Duodenal mucosa (tissue), 2 donors: ENCODE results near the gene AP3S1.

ENCODE experiments used
- H3K27ac ChIP-seq: one replicate; pipeline ENCODE4 v1.7.0; 2013; ENCODE audit warnings: low read depth, low read length
- H3K27me3 ChIP-seq, 2 donors: one replicate each; pipeline ENCODE4 v1.7.0; 2013; ENCODE audit warnings: low read length in 2 of 2, control low read depth in 1 of 2; ENCODE audit not compliant: insufficient read depth in 2 of 2, control insufficient read depth in 1 of 2
- H3K36me3 ChIP-seq, 2 donors: one replicate each; pipeline ENCODE4 v1.7.0; 2013; ENCODE audit warnings: low read length in 2 of 2, control low read depth in 1 of 2; ENCODE audit not compliant: insufficient read depth in 2 of 2, control insufficient read depth in 1 of 2
- H3K4me1 ChIP-seq, 2 donors: one replicate each; pipeline ENCODE4 v1.7.0; 2013; ENCODE audit warnings: low read length in 2 of 2, control low read depth in 1 of 2; ENCODE audit not compliant: insufficient read depth in 2 of 2, control insufficient read depth in 1 of 2
- H3K4me3 ChIP-seq, 2 donors: one replicate each; pipeline ENCODE4 v1.7.0; 2013; ENCODE audit warnings: low read length in 2 of 2, low read depth in 1 of 2
- H3K9ac ChIP-seq, 2 donors: one replicate each; pipeline ENCODE4 v1.7.0; 2013; ENCODE audit warnings: low read length in 2 of 2, low read depth in 1 of 2
- H3K9me3 ChIP-seq, 2 donors: one replicate each; pipeline ENCODE4 v1.7.0; 2013; ENCODE audit warnings: low read length in 2 of 2, control low read depth in 1 of 2; ENCODE audit not compliant: control insufficient read depth in 1 of 2

Gene AP3S1

DNA sequence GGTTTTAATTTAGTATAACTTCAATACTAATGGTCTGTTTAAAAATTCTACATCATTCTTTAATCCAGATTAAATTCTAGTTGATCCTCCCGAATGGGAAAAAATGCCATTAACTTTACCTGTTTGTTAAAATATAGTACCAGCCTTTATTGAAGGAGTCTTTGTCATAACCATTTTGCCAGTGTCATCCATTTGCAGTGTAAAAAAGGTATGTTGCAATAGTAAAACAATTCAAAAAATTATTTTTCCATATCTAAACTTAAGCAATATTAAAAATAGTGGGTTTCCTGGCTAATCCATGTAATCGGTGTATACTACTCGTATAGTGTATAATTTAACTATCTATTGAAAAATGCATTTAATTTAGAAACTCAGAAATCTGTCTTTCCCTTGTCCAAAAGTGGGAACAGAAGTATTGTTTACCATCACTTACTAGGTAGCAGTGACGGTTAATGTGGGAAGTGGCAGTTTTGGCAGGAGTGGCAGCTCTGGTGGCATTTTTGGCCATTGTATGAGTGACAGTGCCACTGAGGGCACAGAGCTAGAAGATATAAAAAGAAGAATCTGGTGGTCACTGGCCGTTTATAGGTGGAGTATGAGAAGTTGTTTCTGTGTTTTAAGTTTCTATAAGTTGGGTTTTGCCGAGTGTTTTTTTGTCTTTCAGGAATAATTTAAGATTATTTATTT lies 1.9 kb downstream of the AP3S1 start:
- Histone ChIP-seq H3K4me3 (peak overlapping the region in 1 of 2 donors; percentile 98), H3K9me3 (no peaks in the 10 kb centered on the region), H3K27me3 (no peaks in the 10 kb centered on the region), H3K36me3 (no peaks in the 10 kb centered on the region), H3K9ac (no peak overlapping the region), H3K27ac (no peak overlapping the region), H3K4me1 (peaks cover 36% of the 10 kb centered on the region in 2 donors)

DNA sequence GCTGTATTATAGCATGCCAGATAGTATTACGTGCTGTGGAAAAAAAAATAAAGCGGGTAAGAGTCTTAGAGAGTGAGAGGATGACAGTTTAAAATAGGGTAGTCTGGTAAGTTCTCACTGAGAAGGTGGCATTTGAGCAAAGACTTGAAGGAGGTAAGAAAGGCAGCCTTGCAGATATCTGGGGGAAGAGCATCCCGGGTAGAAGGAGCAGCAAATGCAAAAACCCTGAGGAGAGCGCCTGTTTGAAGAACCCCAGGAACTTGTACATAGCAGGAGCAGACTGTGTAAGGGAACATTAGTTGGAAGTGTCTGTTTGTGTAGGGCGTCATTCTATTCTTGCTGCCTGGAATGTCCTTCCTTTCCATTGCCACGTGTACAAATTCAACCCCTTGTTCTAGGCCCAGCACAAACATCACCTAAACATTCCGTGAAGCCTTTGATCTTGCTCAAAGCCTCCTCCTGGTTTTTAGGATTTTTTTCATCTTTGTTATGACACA lies 2.6 kb downstream of the AP3S1 start:
- H3K27me3 ChIP-seq, result no peaks in the 10 kb centered on the region
- H3K27ac ChIP-seq, result no peak overlapping the region
- no peak overlapping the region for H3K9ac ChIP-seq
- no peak overlapping the region for H3K4me3 ChIP-seq
- H3K4me1 ChIP-seq, result peaks cover 35 to 36% of the 10 kb centered on the region in 2 donors
- no peaks in the 10 kb centered on the region for H3K36me3 ChIP-seq
- H3K9me3 ChIP-seq, result no peaks in the 10 kb centered on the region

DNA sequence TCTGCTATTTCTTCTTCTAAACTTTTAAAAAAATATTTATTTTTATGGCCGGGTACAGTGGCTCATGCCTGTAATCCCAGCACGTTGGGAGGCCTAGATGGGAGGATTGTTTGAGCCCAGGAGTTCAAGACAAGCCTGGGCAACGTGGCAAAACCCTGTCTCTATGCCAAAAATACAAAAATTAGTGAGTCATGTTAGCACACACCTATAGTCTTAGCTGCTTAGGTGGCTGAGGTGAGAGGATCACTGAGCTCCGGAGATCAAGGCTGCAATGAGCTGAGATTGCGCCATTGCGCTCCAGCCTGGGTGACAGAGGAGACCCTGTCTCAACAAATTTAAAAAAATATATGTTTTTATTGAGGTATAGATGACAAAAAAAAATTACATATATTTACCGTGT lies 5.6 kb downstream of the AP3S1 start:
- no peaks in the 10 kb centered on the region for H3K27me3 ChIP-seq
- H3K9me3 ChIP-seq, result no peaks in the 10 kb centered on the region
- no peaks in the 10 kb centered on the region for H3K36me3 ChIP-seq
- no peak overlapping the region for H3K27ac ChIP-seq
- no peak overlapping the region for H3K4me3 ChIP-seq
- no peak overlapping the region for H3K9ac ChIP-seq
- peaks cover 34 to 39% of the 10 kb centered on the region in 2 donors for H3K4me1 ChIP-seq

DNA sequence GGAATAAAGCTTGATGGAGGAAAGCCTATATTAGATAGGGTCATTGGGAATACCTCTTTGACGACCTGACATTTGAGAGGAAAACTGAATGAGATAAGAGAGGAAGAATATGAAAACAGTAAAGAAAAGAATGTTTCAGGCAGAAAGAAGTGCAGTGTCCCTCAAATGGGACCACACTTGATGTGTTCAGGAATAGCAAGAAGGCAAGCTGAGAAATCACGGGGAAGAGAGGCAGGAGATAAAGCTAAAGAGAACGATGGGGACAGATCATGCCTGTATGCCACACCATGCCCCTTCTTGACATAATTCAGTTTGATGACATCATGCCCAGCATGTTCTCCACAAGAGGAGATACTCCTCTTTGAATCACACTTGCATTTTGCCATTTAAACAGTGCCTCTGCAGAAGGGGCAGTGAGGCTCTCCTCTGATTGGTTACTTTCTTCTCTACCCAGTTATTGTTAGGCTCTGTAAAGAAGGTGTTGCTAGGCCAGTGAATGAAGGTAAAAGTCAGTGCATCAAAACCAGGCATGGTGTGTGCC lies 7.6 kb downstream of the AP3S1 start:
- no peak overlapping the region for H3K4me3 ChIP-seq
- H3K9me3 ChIP-seq, result no peaks in the 10 kb centered on the region
- H3K4me1 ChIP-seq, result peaks cover 26 to 28% of the 10 kb centered on the region in 2 donors
- no peaks in the 10 kb centered on the region for H3K36me3 ChIP-seq
- H3K27me3 ChIP-seq, result no peaks in the 10 kb centered on the region
- no peak overlapping the region for H3K9ac ChIP-seq
- no peak overlapping the region for H3K27ac ChIP-seq

DNA sequence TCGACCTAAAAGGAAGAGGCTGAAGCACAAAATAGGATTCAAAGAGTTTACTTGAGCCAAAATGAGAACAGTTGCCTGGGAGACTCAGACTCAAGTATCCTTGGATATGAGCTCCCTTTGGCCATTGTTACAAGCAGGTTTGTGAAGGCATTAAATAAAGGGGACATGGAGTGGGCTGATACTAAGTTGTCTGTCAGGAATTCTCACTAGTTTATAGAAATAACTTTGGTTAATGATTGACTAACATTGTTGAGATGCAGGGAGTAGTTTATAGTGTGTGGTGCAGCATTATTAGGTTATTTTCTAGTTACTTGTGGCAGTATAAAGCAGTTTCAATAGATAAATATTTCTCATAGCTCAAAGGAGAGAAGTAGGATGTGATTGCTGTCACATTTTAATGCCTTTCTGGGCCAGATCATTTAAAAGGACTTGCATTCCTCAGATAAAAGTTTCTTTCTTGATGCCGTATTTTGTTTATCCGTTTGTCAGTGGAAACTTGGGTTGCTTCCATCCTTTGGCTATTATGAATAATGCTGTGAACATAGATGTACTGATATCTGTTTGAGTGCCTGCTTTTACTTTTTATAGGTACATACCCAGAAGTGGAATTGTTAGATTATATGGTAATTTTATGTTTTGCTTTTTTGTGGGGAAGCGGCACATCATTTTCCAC lies 9.1 kb downstream of the AP3S1 start:
- no peaks in the 10 kb centered on the region for H3K36me3 ChIP-seq
- H3K9me3 ChIP-seq, result no peaks in the 10 kb centered on the region
- H3K27ac ChIP-seq, result no peak overlapping the region
- H3K27me3 ChIP-seq, result no peaks in the 10 kb centered on the region
- H3K9ac ChIP-seq, result no peak overlapping the region
- H3K4me1 ChIP-seq, result peaks cover 21 to 25% of the 10 kb centered on the region in 2 donors
- H3K4me3 ChIP-seq, result no peak overlapping the region

DNA sequence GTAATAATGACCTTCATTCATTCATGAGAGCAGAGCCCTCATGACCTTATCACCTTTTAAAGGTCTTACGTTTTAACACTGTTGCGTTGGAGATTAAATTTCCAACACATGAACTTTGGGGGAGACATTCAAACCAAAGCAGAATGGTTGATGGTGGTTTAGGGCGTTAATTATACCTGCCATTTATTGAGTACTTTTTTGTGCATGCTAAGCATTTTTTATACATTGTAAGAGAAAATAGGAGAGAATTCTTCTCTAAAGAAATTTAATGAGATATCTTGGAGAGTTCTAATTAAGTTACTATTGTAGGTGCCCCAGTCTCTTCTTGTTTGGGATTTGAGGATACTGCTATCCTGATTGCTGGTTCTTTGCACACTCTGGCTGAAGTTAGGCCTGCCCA lies 12.4 kb downstream of the AP3S1 start:
- Histone ChIP-seq H3K27me3 (no peaks in the 10 kb centered on the region), H3K4me3 (no peak overlapping the region), H3K9ac (no peak overlapping the region), H3K9me3 (no peaks in the 10 kb centered on the region), H3K27ac (no peak overlapping the region), H3K36me3 (no peaks in the 10 kb centered on the region), H3K4me1 (peaks cover 34% of the 10 kb centered on the region in 2 donors)

DNA sequence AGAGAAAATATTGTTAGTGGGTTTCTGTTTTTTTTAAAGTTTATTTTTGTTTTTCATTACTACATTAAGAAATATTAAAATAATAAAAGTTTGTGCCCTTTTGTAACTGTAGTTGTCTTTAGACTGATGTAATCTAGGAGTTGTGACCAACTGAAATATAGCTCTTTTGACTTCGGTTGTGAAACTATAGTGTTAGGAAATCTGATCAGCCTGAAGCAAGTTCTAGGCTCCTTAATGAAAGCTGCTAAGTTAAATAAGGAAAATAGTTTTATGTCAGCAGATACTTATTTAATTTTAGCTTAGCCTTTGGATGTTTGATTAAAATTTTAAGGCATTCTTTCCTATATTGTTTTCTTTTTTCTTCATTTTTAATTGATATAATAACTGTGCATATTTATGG lies 14.2 kb downstream of the AP3S1 start:
- no peaks in the 10 kb centered on the region for H3K9me3 ChIP-seq
- H3K27me3 ChIP-seq, result no peaks in the 10 kb centered on the region
- H3K4me3 ChIP-seq, result no peak overlapping the region
- no peak overlapping the region for H3K9ac ChIP-seq
- H3K36me3 ChIP-seq, result no peaks in the 10 kb centered on the region
- H3K27ac ChIP-seq, result no peak overlapping the region
- peaks cover 22 to 24% of the 10 kb centered on the region in 2 donors for H3K4me1 ChIP-seq

DNA sequence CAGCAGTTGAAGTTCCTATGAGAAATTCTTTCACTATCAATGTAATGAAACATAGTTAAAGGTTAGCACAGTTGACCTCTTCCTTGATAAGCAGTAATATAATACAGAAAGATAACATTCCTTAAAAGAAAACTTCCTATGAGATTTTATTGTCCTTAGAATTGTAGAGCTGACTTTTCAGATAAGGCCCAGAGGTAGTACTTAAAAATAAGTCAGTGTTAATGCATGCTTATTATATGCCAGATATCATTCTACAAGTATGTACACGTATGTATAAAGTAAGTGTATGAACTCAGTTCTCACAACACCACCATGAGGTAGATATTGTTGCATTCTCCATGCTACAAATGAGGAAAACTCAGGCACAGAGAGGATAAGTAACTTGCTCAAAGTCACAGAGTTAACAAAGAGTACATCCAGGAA lies 15.3 kb downstream of the AP3S1 start:
- no peak overlapping the region for H3K9ac ChIP-seq
- peaks cover 17 to 19% of the 10 kb centered on the region in 2 donors for H3K4me1 ChIP-seq
- H3K4me3 ChIP-seq, result no peak overlapping the region
- H3K27ac ChIP-seq, result no peak overlapping the region
- H3K36me3 ChIP-seq, result no peaks in the 10 kb centered on the region
- no peaks in the 10 kb centered on the region for H3K9me3 ChIP-seq
- no peaks in the 10 kb centered on the region for H3K27me3 ChIP-seq

DNA sequence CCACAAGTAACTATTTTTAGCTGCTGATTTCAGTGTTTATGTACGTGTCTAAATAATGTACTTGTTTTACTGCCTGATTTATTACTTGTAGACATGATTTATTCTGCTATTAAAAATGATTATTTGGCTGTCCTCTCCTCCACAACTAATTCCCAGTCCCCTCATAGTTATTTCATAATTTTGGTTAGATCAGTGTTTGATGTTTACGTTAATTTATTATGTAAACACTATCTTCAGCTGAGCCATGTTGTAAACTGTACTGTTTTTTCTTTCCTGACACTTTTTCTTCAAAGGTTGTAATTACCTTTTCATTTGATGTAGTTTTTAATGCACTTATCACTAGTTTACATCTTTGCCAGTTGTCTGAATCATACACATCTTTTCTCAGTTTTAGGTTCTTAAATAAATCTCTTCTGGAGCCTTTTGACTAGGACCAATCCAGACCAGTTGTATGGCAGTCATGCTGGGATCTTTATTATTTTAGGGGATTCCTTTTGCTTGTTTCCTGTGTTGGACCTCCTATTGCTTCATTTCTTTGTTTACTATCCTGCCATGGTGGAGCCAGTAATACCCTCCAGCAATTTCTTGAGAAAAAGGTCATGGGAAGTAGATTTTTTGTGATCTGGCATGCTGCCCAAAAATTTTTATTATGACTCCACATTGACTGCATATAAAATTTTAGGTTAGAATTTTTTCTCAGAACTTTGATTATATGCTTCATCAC lies 16.1 kb downstream of the AP3S1 start:
- H3K4me1 ChIP-seq, result peaks cover 17 to 19% of the 10 kb centered on the region in 2 donors
- no peaks in the 10 kb centered on the region for H3K9me3 ChIP-seq
- H3K27me3 ChIP-seq, result no peaks in the 10 kb centered on the region
- no peak overlapping the region for H3K4me3 ChIP-seq
- H3K9ac ChIP-seq, result no peak overlapping the region
- no peaks in the 10 kb centered on the region for H3K36me3 ChIP-seq
- no peak overlapping the region for H3K27ac ChIP-seq

DNA sequence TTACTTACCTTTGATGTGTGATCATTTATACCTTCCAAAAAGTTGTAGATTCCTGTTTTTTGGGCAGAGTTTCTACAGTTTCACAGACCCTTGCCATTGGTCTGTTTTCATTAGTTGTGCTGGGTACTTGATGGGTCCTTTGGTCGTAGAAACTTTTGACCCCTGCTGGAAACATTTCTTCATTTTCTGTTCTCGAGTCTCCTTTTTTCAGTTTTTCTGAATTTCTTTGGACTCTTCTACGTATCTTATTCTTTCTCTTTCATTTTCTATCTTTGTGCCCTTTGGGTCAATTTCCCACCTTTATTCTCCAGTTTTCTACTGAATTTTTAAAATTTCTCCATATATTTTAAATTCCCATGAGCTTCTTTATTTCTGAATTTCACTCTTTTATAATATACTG lies 16.7 kb downstream of the AP3S1 start:
- H3K27ac ChIP-seq, result no peak overlapping the region
- H3K4me3 ChIP-seq, result no peak overlapping the region
- H3K9ac ChIP-seq, result no peak overlapping the region
- peaks cover 0 to under 1% of the 10 kb centered on the region in 2 donors for H3K9me3 ChIP-seq
- no peaks in the 10 kb centered on the region for H3K27me3 ChIP-seq
- no peaks in the 10 kb centered on the region for H3K36me3 ChIP-seq
- peaks cover 17 to 19% of the 10 kb centered on the region in 2 donors for H3K4me1 ChIP-seq
